Peyer's patch (tissue), 4 donors: ENCODE measurements around the gene KIF5B. TPM values are rescaled to one million over a fixed set of nuclear protein-coding genes. Genes with fewer than 3 reads are reported as not detected.
"Not testable (repeated sequence)": the region's sequence is repeated elsewhere in the genome, so short reads cannot be mapped to it uniquely, and the experiment has no call there.

Source experiments
- DNase-seq, 3 donors: peaks; one replicate each; pipeline ENCODE4 v3.0.0-alpha.2; 2017 to 2019
- H3K27ac ChIP-seq, 4 donors: fragments of 200-600 bp; sonication (generic); one replicate each; pipeline ENCODE4 v1.5.1; 2016 to 2019
- H3K27me3 ChIP-seq, 2 donors: fragments of 200-600 bp; sonication (generic); one replicate each; pipeline ENCODE4 v1.5.1; 2019
- H3K36me3 ChIP-seq, 3 donors: fragments of 200-600 bp; sonication (generic); one replicate each; pipeline ENCODE4 v1.5.1; 2016 to 2019
- H3K4me1 ChIP-seq, 4 donors: fragments of 200-600 bp; sonication (generic); one replicate each; pipeline ENCODE4 v1.5.1; 2016 to 2019
- H3K4me3 ChIP-seq, 4 donors: fragments of 200-600 bp; sonication (generic); 1 replicate in 3 of 4; 2 replicates in 1 of 4; pipeline ENCODE4 v1.5.1; 2016 to 2019; ENCODE audit warnings: mild to moderate bottlenecking in 1 of 4
- H3K9me3 ChIP-seq, 4 donors: fragments of 200-600 bp; sonication (generic); one replicate each; pipeline ENCODE4 v1.5.1; 2016 to 2019; ENCODE audit warnings: mild to moderate bottlenecking in 1 of 4
- POLR2A ChIP-seq, 2 donors: fragments of 450-650 bp; IDR thresholded peaks; one replicate each; pipeline ENCODE4 v1.5.1; 2017; ENCODE audit warnings: antibody characterized with exemption in 2 of 2, mild to moderate bottlenecking in 2 of 2, moderate library complexity in 2 of 2
- total RNA-seq, 4 donors: library from RNA; depleted of rRNA; stranded (reverse); fragments of >200 nt; gene quantifications; one replicate each; pipeline ENCODE4 v1.1.0, GENCODE V29; 2016
- TF ChIP-seq, protein P1 (sequence below), 6 experiments: fragments of 450-650 bp in 4 of 6; fragments of 200-600 bp in 2 of 6; sonication (generic) in 1 of 6; IDR thresholded peaks; one replicate each; pipeline ENCODE4 v1.5.1; 2017 to 2019; ENCODE audit warnings: antibody characterized with exemption in 6 of 6, mild to moderate bottlenecking in 3 of 6, moderate library complexity in 1 of 6

KIF5B gene
- 100 to 1,000 TPM in 1 of 4 donors, 10 to 100 TPM in 3; 69.1 to 124 (median 83.9) TPM for total RNA-seq

- Histone ChIP-seq H3K4me1 (peaks cover 0 to 32% (median 6%) of the 10 kb centered on the region in 4 donors), H3K27me3 (no peaks in the 10 kb centered on the region), H3K9me3 (no peaks in the 10 kb centered on the region), H3K27ac (peak within 1 kb of the TSS; percentile 96 to 99 (median 98)), H3K4me3 (peak within 1 kb of the TSS; percentile 84 to 98 (median 94)), H3K36me3 (no peaks in the 10 kb centered on the region)
- DNase-seq = peak; percentile 85 to 94 (median 92)
- TF ChIP-seq, protein P1, sequence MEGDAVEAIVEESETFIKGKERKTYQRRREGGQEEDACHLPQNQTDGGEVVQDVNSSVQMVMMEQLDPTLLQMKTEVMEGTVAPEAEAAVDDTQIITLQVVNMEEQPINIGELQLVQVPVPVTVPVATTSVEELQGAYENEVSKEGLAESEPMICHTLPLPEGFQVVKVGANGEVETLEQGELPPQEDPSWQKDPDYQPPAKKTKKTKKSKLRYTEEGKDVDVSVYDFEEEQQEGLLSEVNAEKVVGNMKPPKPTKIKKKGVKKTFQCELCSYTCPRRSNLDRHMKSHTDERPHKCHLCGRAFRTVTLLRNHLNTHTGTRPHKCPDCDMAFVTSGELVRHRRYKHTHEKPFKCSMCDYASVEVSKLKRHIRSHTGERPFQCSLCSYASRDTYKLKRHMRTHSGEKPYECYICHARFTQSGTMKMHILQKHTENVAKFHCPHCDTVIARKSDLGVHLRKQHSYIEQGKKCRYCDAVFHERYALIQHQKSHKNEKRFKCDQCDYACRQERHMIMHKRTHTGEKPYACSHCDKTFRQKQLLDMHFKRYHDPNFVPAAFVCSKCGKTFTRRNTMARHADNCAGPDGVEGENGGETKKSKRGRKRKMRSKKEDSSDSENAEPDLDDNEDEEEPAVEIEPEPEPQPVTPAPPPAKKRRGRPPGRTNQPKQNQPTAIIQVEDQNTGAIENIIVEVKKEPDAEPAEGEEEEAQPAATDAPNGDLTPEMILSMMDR (IDR thresholded peaks at IDR 0.05) = no peak
- TF ChIP-seq POLR2A (IDR thresholded peaks at IDR 0.05) = peak; percentile 98
Observed at GRCh38 chr10:32056136-32057035, at the start of gene KIF5B. Gene KIF5B, minus strand, starts transcription at chr10:32056425. Its CDS starts 452 bp downstream, at chr10:32055973.

GRCh38 chr10:32105782-32106382, 49.7 kb upstream of the KIF5B start:
- Histone ChIP-seq H3K27ac (peak overlapping the region in 3 of 4 donors; percentile 32 to 45 (median 36)), H3K36me3 (no peaks in the 10 kb centered on the region), H3K9me3 (no peaks in the 10 kb centered on the region), H3K4me3 (no peak overlapping the region), H3K4me1 (no peaks in the 10 kb centered on the region), H3K27me3 (no peaks in the 10 kb centered on the region)
- no peak for TF ChIP-seq POLR2A (IDR thresholded peaks at IDR 0.05)
- TF ChIP-seq, protein P1 (IDR thresholded peaks at IDR 0.05) = no peak
- DNase-seq = no peak

- Histone ChIP-seq H3K27me3 (no peaks in the 10 kb centered on the region), H3K36me3 (no peaks in the 10 kb centered on the region), H3K4me3 (no peak overlapping the region), H3K4me1 (no peaks in the 10 kb centered on the region), H3K27ac (peak overlapping the region in 1 of 4 donors; percentile 32), H3K9me3 (no peaks in the 10 kb centered on the region)
- no peak for DNase-seq
- TF ChIP-seq, protein P1 (IDR thresholded peaks at IDR 0.05) = no peak
- no peak for TF ChIP-seq POLR2A (IDR thresholded peaks at IDR 0.05)
Observed at GRCh38 chr10:32104622-32105509, 48.6 kb upstream of the KIF5B start.

GRCh38 chr10:32104181-32104580, 48.0 kb upstream of the KIF5B start:
- H3K27ac ChIP-seq = no peak overlapping the region
- no peak for TF ChIP-seq POLR2A (IDR thresholded peaks at IDR 0.05)
- TF ChIP-seq, protein P1 (IDR thresholded peaks at IDR 0.05) = no peak

GRCh38 chr10:32103721-32104120, 47.5 kb upstream of the KIF5B start:
- H3K36me3 ChIP-seq = no peaks in the 10 kb centered on the region
- no peaks in the 10 kb centered on the region for H3K27me3 ChIP-seq
- H3K27ac ChIP-seq = no peak overlapping the region
- H3K4me3 ChIP-seq = no peak overlapping the region
- H3K4me1 ChIP-seq = no peaks in the 10 kb centered on the region
- no peaks in the 10 kb centered on the region for H3K9me3 ChIP-seq
- no peak for DNase-seq
- no peak for TF ChIP-seq POLR2A (IDR thresholded peaks at IDR 0.05)
- TF ChIP-seq, protein P1 (IDR thresholded peaks at IDR 0.05) = no peak

More at GRCh38 chr10:32104181-32104580, 48.0 kb upstream of the KIF5B start:
- H3K4me3 ChIP-seq = no peak overlapping the region
- DNase-seq = no peak
- H3K9me3 ChIP-seq = no peaks in the 10 kb centered on the region
- H3K4me1 ChIP-seq = no peaks in the 10 kb centered on the region
- no peaks in the 10 kb centered on the region for H3K36me3 ChIP-seq
- no peaks in the 10 kb centered on the region for H3K27me3 ChIP-seq

GRCh38 chr10:32098566-32099259, 42.5 kb upstream of the KIF5B start:
- not testable (repeated sequence) for DNase-seq, H3K27ac ChIP-seq, H3K9me3 ChIP-seq, H3K27me3 ChIP-seq, H3K4me3 ChIP-seq, H3K4me1 ChIP-seq, H3K36me3 ChIP-seq
